Panc1 (cell line): ENCODE data around the gene UHRF2. TPM values are rescaled to one million over a fixed set of nuclear protein-coding genes. Genes with fewer than 3 reads are reported as not detected.

Experiments
- ATAC-seq: fragments of 200-7000 bp; cut with Tn5 transposase; 2 replicates; pipeline ENCODE4 v1.9.1; 2020; ENCODE audit warnings: mild to moderate bottlenecking, moderate library complexity
- BruUV-seq: library from RNA; stranded (reverse); fragments of 400-500 nt; replicated peaks from 2 replicates; lab custom pipeline; 2021; lab: Mats Ljungman, UMichigan
- CTCF ChIA-PET: fragments of 300-600 bp; sonication (Branson Sonifier 250); formaldehyde crosslinking; loops from one replicate; lab custom pipeline; 2022; ENCODE audit warnings: antibody characterized with exemption; lab: Charles Lee
- POLR2A ChIA-PET: fragments of 300-600 bp; sonication (Branson Sonifier 250); formaldehyde crosslinking; loops from one replicate; lab custom pipeline; 2022; ENCODE audit warnings: antibody characterized with exemption; lab: Charles Lee
- DNase-seq: peaks from one replicate; pipeline ENCODE4 v3.0.0-alpha.2; 2010; ENCODE audit warnings: low read depth, low spot score
- H3K27ac ChIP-seq: 2 replicates; pipeline ENCODE4 v1.5.1; 2011; ENCODE audit warnings: mild to moderate bottlenecking, low read length, inconsistent platforms
- H3K27me3 ChIP-seq: fragments of 200-500 bp; sonication (Bioruptor generic); 2 replicates; pipeline ENCODE4 v1.6.0; 2014; ENCODE audit warnings: low read length, inconsistent platforms; ENCODE audit not compliant: control insufficient read depth, insufficient read depth
- H3K36me3 ChIP-seq: fragments of 200-500 bp; sonication (Bioruptor generic); 2 replicates; pipeline ENCODE4 v1.5.1; 2014; ENCODE audit warnings: inconsistent platforms, mild to moderate bottlenecking, low read length, moderate library complexity; ENCODE audit not compliant: control insufficient read depth, insufficient read depth
- H3K4me1 ChIP-seq: 2 replicates; pipeline ENCODE4 v1.5.1; 2011; ENCODE audit warnings: inconsistent platforms, mild to moderate bottlenecking, low read length, moderate library complexity; ENCODE audit not compliant: control insufficient read depth, insufficient read depth
- H3K4me3 ChIP-seq, 2 experiments: 2 replicates each; pipeline ENCODE4 v1.5.1; 2011 to 2012; ENCODE audit warnings: low read depth in 2 of 2, low read length in 2 of 2, mild to moderate bottlenecking in 2 of 2, inconsistent platforms in 1 of 2, moderate library complexity in 1 of 2
- H3K9me3 ChIP-seq: fragments of 200-500 bp; sonication (Bioruptor generic); 2 replicates; pipeline ENCODE4 v1.5.1; 2014; ENCODE audit warnings: low read depth, mild to moderate bottlenecking, inconsistent platforms, low read length, moderate library complexity; ENCODE audit not compliant: control insufficient read depth, insufficient read depth
- POLR2AphosphoS5 ChIP-seq: IDR thresholded peaks from 2 replicates; pipeline ENCODE4 v1.6.1; 2012; ENCODE audit warnings: mild to moderate bottlenecking, low read depth, low read length, moderate library complexity
- SIN3A ChIP-seq: IDR thresholded peaks from 2 replicates; pipeline ENCODE4 v1.6.1; 2012; ENCODE audit warnings: low read depth, mild to moderate bottlenecking, low read length, moderate library complexity, borderline replicate concordance; ENCODE audit not compliant: insufficient read depth
- TCF7L2 ChIP-seq: IDR thresholded peaks from 2 replicates; pipeline ENCODE4 v1.6.1; 2011; ENCODE audit warnings: mild to moderate bottlenecking, low read depth, low read length, inconsistent platforms
- in situ Hi-C: cut with HindIII; loops from 2 replicates; pipeline ENCODE4 v1.10.0; 2016; ENCODE audit warnings: low sequenced_read_pairs, low pct_unique_long_range_greater_than_20kb
- intact Hi-C: fragments of 100-400 bp; cut with micrococcal nuclease; formaldehyde crosslinking; loops from one replicate; pipeline ENCODE4 v1.10.0; 2022; ENCODE audit not compliant: unreplicated experiment
- total RNA-seq: library from RNA; stranded (reverse); gene quantifications from one replicate; pipeline ENCODE4 v1.2.1, GENCODE V29; 2021; ENCODE audit not compliant: unreplicated experiment
- TF ChIP-seq, protein P1 (sequence below), 2 experiments: IDR thresholded peaks; 2 replicates each; pipeline ENCODE4 v1.6.1; 2011 to 2012; ENCODE audit warnings: low read depth in 2 of 2, control low read depth in 1 of 2, low read length in 1 of 2, mild to moderate bottlenecking in 1 of 2, moderate library complexity in 1 of 2; ENCODE audit not compliant: insufficient read depth in 1 of 2
- TF ChIP-seq, protein P2 (sequence below): fragments of 450-650 bp; IDR thresholded peaks from 2 replicates; pipeline ENCODE4 v1.5.1; 2017; ENCODE audit warnings: mild to moderate bottlenecking

UHRF2 gene
- total RNA-seq, 1 experiment from 2014 or later = 17.2 TPM

DNA sequence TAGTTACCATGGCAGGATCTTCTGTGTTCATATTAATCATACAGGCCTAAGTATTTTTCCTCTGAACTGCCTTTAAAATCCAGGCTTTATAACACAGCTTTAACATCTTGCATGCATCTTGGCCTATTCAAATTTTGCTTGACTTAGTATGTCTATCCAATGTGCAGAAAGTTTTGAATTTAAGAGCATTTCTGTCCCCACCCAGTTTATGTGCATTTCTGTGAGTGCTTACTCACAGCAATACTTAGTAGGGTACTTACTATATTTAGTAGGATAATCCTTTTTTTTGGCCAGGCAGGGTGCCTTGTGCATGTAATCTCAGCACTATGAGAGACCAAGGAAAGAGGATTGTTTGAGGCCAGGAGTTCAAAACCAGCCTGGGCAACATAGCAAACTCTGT, 18.0 kb downstream of the UHRF2 start:
- Histone ChIP-seq H3K36me3 (no peaks in the 10 kb centered on the region), H3K27ac (no peak overlapping the region), H3K4me3 (no peak overlapping the region), H3K4me1 (no peaks in the 10 kb centered on the region), H3K27me3 (no peaks in the 10 kb centered on the region), H3K9me3 (no peaks in the 10 kb centered on the region)
- TF ChIP-seq, protein P1, sequence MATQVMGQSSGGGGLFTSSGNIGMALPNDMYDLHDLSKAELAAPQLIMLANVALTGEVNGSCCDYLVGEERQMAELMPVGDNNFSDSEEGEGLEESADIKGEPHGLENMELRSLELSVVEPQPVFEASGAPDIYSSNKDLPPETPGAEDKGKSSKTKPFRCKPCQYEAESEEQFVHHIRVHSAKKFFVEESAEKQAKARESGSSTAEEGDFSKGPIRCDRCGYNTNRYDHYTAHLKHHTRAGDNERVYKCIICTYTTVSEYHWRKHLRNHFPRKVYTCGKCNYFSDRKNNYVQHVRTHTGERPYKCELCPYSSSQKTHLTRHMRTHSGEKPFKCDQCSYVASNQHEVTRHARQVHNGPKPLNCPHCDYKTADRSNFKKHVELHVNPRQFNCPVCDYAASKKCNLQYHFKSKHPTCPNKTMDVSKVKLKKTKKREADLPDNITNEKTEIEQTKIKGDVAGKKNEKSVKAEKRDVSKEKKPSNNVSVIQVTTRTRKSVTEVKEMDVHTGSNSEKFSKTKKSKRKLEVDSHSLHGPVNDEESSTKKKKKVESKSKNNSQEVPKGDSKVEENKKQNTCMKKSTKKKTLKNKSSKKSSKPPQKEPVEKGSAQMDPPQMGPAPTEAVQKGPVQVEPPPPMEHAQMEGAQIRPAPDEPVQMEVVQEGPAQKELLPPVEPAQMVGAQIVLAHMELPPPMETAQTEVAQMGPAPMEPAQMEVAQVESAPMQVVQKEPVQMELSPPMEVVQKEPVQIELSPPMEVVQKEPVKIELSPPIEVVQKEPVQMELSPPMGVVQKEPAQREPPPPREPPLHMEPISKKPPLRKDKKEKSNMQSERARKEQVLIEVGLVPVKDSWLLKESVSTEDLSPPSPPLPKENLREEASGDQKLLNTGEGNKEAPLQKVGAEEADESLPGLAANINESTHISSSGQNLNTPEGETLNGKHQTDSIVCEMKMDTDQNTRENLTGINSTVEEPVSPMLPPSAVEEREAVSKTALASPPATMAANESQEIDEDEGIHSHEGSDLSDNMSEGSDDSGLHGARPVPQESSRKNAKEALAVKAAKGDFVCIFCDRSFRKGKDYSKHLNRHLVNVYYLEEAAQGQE (IDR thresholded peaks at IDR 0.05; ENCODE audit: insufficient read depth in 1 of 2, low read depth in 2 of 2, low read length in 1 of 2) = no peak
- no peak for TF ChIP-seq POLR2AphosphoS5
- TF ChIP-seq, protein P2, sequence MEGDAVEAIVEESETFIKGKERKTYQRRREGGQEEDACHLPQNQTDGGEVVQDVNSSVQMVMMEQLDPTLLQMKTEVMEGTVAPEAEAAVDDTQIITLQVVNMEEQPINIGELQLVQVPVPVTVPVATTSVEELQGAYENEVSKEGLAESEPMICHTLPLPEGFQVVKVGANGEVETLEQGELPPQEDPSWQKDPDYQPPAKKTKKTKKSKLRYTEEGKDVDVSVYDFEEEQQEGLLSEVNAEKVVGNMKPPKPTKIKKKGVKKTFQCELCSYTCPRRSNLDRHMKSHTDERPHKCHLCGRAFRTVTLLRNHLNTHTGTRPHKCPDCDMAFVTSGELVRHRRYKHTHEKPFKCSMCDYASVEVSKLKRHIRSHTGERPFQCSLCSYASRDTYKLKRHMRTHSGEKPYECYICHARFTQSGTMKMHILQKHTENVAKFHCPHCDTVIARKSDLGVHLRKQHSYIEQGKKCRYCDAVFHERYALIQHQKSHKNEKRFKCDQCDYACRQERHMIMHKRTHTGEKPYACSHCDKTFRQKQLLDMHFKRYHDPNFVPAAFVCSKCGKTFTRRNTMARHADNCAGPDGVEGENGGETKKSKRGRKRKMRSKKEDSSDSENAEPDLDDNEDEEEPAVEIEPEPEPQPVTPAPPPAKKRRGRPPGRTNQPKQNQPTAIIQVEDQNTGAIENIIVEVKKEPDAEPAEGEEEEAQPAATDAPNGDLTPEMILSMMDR = no peak
- no peak for TF ChIP-seq SIN3A
- no peak for TF ChIP-seq TCF7L2
- POLR2A ChIA-PET = no interaction called here
- DNase-seq (no peak), ATAC-seq (no peak)
- in situ Hi-C loops (no loop called here), intact Hi-C loops (no loop called here)
- BruUV-seq = no TSS peak
- CTCF ChIA-PET = no interaction called here

GRCh38 chr9:6433410-6433809, 20.4 kb downstream of the UHRF2 start:
- ChIA-PET POLR2A (interaction anchor here (0.6 kb wide), 1 partner anchor 22 kb away, joined by 3 read pairs; no protein-coding TSS in a partner anchor), CTCF (no interaction called here)
- no peak for DNase-seq
- H3K9me3 ChIP-seq = no peaks in the 10 kb centered on the region
- no peak for ATAC-seq
- no peak overlapping the region for H3K4me3 ChIP-seq
- H3K36me3 ChIP-seq = no peaks in the 10 kb centered on the region
- intact Hi-C loops (no loop called here), in situ Hi-C loops (no loop called here)
- no peak overlapping the region for H3K27ac ChIP-seq
- no peaks in the 10 kb centered on the region for H3K27me3 ChIP-seq
- BruUV-seq = no TSS peak
- no peaks in the 10 kb centered on the region for H3K4me1 ChIP-seq
- TF ChIP-seq, protein P2 = no peak
- TF ChIP-seq, protein P1 (IDR thresholded peaks at IDR 0.05; ENCODE audit: insufficient read depth in 1 of 2, low read depth in 2 of 2, low read length in 1 of 2) = no peak
- TF ChIP-seq TCF7L2 = no peak
- no peak for TF ChIP-seq POLR2AphosphoS5
- TF ChIP-seq SIN3A = no peak
